Measurements from ENCODE around the gene SH2D2A.

SH2D2A gene

DNA sequence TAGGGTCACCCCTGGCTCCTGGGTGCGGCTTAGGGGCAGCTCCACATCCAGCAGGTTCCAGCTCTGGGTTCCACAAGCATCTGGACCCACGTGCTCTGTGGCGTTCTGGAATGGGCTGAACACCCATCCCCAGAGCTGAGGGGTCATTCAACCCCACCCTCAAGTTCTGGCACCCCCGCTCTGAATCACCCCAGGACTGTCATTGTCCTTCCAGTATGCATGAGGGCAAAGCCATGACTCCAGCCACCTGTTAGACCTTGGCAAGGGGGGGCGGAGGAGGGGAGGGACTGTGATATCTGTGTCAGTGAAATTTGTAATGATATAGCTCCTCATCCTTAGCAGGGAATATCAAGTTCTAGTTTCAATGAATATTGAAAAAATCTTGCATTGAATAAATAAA lies 30.0 kb upstream of the SH2D2A start:
- FAIRE-seq (no peak), DNase-seq (ENCODE audit: insufficient read length) (no peak)
- TF ChIP-seq TAF1 (IDR thresholded peaks at IDR 0.05; ENCODE audit: borderline replicate concordance, low read depth, low read length), result no peak
- no peak for TF ChIP-seq POLR2AphosphoS5 (IDR thresholded peaks at IDR 0.05; ENCODE audit: low read depth, low read length)
- no peak for TF ChIP-seq POLR2A (IDR thresholded peaks at IDR 0.05; ENCODE audit: low read depth, low read length)

DNA sequence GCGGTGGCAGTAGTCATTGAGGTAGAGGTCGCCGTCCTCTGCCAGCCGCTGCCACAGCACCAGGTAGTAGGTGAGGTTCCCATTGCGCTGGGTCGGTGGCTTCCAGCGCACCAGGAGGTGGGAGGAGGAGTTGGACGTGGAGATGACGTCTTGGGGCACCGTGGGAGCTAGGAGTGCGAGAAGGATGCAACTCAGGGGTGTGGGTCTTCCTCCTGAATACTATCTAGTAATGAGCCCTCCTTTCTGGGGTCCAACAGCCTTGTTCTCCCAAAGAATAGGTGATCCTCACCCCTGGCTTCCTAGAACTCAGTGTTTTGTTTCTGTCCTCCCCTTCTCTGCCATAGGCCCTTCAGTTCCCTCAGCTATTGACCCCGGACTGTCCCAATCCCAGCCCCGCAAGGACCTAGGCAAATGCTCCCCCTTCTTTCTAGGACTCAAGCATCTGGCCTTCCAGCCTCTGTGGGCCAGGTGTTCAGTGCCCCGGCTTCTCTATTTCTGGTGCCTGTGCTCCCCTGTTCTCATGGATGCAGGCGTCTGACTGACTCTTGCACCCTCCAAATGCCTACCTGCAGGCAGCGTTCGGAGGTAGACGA lies 29.4 kb upstream of the SH2D2A start:
- no peak for TF ChIP-seq POLR2A (IDR thresholded peaks at IDR 0.05; ENCODE audit: low read depth, low read length)
- no peak for TF ChIP-seq POLR2AphosphoS5 (IDR thresholded peaks at IDR 0.05; ENCODE audit: low read depth, low read length)
- TF ChIP-seq TAF1 (IDR thresholded peaks at IDR 0.05; ENCODE audit: borderline replicate concordance, low read depth, low read length), result no peak
- DNase-seq (ENCODE audit: insufficient read length) (no peak), FAIRE-seq (no peak)

DNA sequence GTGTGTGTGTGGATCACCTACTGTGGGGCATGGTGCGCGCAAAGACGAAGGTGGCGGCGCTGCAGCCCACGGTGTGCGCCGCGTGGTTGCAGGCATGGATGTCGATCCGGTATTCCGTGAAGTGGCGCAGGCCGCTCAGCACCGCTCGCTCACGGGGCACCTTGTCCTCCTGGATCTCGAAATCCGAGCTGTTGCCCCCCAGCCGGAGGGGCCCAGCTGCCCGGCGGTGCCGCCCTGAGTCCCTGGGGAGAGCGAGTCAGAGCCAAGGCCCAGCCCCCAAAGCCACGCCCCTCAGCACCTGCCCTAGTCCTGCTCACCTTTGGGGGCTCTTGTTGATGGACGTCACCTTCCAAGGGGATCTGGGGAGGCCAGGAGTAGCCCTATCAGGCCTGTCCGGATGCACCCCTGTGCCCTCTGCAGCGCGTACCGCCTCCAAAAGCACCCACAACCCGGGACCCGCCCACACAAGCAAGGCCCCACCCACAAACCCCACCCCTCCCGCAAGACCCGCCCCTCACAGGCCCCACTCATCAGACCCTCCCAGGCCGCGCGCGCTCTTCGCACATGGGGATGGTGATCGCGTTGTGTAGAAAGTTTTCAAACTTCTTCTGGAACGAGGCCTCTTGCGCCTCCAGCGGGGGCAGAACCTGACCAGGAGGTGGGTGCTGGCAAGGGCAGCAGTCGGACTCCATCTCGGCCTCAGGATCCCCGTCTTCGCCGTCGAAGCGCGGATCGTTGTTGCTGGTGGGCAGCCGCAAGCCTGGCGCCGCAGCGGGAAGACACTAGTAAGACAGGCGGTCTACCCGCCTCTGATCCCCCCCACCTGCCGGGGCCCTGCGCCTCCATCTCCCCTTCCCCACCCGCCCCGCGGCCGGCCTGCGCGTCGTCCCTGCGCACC lies 28.7 kb upstream of the SH2D2A start:
- TF ChIP-seq TAF1 (IDR thresholded peaks at IDR 0.05; ENCODE audit: borderline replicate concordance, low read depth, low read length) (no peak), POLR2A (IDR thresholded peaks at IDR 0.05; ENCODE audit: low read depth, low read length) (no peak), POLR2AphosphoS5 (IDR thresholded peaks at IDR 0.05; ENCODE audit: low read depth, low read length) (no peak)
- no peak for DNase-seq (ENCODE audit: insufficient read length)
- FAIRE-seq, result no peak

DNA sequence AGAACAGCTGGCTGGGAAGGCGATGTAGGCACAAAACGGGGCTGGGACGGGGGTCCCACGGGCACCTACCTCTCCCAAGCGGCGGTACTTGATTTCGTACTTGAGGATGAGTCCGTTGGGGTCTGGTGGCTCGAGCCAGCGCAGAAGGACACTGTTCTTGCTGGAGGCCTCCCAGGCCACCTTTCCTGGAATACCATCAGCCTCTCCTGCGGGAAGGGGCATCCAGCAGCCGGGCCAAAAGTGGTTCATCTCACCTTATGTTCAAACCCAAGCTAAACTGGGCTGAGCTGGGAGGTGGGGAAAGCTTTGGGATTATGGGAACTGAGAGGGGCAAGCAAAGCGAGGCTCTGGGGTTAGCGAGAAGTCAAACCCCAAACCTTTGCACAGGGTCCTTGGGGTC lies 28.0 kb upstream of the SH2D2A start:
- FAIRE-seq, result peak; percentile 9
- TF ChIP-seq POLR2AphosphoS5 (IDR thresholded peaks at IDR 0.05; ENCODE audit: low read depth, low read length) (no peak), TAF1 (IDR thresholded peaks at IDR 0.05; ENCODE audit: borderline replicate concordance, low read depth, low read length) (no peak), POLR2A (IDR thresholded peaks at IDR 0.05; ENCODE audit: low read depth, low read length) (no peak)
- DNase-seq (ENCODE audit: insufficient read length), result no peak

DNA sequence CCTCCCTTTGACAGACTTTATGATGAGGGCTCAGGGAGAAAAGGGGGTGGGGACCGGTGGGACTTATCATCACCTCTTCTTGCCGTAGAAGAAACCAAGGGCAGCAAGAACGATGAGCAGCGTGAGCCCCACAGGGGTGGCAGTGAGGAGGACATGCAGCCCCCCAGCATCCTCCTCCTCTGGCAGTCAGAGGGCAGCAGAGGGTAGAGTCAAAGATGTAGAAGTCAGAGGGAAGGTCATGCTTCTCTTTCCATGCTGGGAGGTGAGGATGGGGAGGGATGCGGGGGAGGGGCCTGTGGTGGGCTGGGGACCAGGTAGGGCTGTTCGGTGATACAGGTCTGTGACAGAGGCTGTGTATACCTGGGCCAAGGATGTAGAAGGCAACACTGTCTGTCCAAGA lies 27.5 kb upstream of the SH2D2A start:
- DNase-seq (ENCODE audit: insufficient read length), result no peak
- FAIRE-seq, result no peak
- TF ChIP-seq POLR2AphosphoS5 (IDR thresholded peaks at IDR 0.05; ENCODE audit: low read depth, low read length) (no peak), TAF1 (IDR thresholded peaks at IDR 0.05; ENCODE audit: borderline replicate concordance, low read depth, low read length) (no peak), POLR2A (IDR thresholded peaks at IDR 0.05; ENCODE audit: low read depth, low read length) (no peak)

DNA sequence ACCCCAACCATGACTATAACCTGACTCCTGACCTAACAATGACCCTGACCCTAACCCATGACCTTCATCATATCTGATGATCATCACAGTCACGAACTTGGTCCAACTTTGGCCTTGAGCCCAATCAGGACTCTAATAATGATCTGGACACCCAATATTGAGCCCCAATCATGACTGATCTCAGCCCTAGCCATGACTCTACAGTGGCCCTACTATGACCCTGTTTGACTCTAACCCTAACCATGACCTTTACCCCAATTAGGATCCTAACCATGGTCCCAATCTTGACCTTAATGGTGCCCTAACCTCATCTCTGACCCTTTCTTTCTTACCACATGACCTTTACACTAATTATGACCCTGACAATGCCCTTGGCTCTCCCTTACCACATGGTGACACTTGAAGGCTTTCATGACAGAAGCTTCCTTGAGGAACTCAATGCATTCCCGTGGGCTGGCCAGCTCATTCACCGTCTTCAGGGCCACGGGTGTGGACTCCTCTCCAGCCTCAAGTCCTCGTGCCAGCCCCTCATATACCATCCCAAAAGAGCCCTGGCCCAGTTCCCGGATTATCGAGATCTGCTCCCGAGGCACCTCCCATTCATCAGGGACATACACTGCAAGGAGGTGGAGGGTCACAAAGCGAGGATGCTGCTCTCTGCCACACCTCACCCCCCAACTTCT lies 26.1 kb upstream of the SH2D2A start:
- TF ChIP-seq TAF1 (IDR thresholded peaks at IDR 0.05; ENCODE audit: borderline replicate concordance, low read depth, low read length) (no peak), POLR2A (IDR thresholded peaks at IDR 0.05; ENCODE audit: low read depth, low read length) (no peak)
- no peak for FAIRE-seq

DNA sequence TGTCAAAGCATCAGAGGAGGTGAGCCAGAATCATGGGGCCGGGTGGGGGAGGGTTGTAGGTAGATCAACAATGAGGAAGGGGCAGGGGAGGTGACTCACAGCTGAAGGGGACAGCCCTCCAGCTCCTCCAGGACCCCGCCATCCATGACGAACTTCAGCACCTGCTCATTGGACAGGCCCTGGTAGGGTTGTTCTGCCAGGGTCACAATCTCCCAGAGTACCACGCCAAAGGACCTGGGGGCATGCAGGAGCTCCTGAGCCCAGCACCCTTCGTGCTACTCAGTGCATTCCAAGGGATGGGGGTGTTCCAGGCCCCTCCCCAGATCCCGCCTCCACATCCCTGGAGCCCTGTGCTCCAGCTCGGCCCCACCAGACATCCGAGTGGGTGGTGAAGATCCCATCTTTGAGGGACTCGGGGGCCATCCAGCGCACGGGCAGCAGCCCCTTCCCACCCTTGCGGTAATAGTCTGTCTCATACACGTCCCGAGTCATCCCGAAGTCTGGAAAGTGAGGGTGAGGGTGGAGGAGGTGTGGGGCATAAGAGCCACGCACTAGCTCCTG lies 24.7 kb upstream of the SH2D2A start:
- no peak for FAIRE-seq

More for the DNA sequence above, 26.1 kb upstream of the SH2D2A start:
- DNase-seq (ENCODE audit: insufficient read length), result no peak

DNA sequence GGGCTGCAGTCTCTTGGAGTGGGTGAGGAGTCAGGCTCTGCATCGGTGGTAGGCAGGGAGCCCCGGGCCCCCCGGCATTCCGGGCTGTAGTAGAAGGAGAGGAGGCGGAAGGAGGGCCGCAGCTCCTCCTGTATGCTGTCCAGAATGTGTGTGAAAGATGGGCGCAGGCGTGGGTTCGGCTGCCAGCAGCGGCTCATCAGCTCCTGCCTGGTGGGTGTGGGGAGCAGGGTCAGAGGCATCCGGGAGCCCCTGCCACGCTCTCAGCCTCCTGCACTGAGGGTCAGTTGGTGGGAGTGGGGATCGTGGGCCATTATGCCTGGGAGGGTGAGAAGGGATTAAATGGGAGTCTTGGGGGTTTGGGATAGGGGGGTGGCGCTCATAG lies 24.2 kb upstream of the SH2D2A start:
- DNase-seq (ENCODE audit: insufficient read length) (no peak), FAIRE-seq (no peak)
- TF ChIP-seq TAF1 (IDR thresholded peaks at IDR 0.05; ENCODE audit: borderline replicate concordance, low read depth, low read length) (no peak), POLR2A (IDR thresholded peaks at IDR 0.05; ENCODE audit: low read depth, low read length) (no peak), POLR2AphosphoS5 (IDR thresholded peaks at IDR 0.05; ENCODE audit: low read depth, low read length) (no peak)

More for the DNA sequence above, 24.7 kb upstream of the SH2D2A start:
- TF ChIP-seq TAF1 (IDR thresholded peaks at IDR 0.05; ENCODE audit: borderline replicate concordance, low read depth, low read length) (no peak), POLR2AphosphoS5 (IDR thresholded peaks at IDR 0.05; ENCODE audit: low read depth, low read length) (no peak), POLR2A (IDR thresholded peaks at IDR 0.05; ENCODE audit: low read depth, low read length) (no peak)
- no peak for DNase-seq (ENCODE audit: insufficient read length)

DNA sequence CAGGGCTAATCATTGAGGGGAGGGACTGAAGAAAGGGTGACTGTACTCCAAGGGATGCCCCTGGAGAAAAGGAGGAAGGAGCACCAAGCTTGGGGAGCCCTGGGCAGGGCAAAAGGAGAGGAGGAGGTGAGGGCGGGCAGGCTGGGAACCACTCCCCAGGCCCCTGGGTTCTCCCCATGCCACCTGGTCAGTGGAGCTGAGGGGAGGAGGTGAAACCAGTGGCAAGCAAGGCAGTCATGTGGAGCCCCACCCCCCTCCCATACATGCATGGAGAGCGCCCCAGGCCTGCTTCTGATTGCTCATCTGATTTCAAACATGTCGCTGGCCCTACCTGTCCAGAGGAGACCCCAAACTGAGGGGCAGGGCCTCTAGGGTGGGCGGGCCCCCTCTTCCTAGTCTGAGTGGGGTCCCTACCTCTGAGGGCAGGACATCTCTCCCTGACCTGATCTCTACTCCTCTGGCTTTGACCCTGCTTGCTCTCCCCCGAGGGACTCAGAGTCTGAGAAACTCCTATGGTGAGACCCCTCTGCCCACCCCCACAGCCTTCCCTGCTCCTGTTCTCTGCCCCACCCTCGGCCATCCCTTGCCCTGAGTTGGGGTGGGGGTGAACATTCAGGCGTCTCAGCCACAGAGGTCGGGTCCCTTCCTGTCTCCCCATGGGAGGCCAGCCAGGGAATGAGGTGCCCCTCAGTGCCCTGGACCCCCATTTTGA lies 23.7 kb upstream of the SH2D2A start:
- no peak for FAIRE-seq
- DNase-seq (ENCODE audit: insufficient read length), result no peak
- TF ChIP-seq POLR2AphosphoS5 (IDR thresholded peaks at IDR 0.05; ENCODE audit: low read depth, low read length), result no peak
- TF ChIP-seq TAF1 (IDR thresholded peaks at IDR 0.05; ENCODE audit: borderline replicate concordance, low read depth, low read length), result no peak
- TF ChIP-seq POLR2A (IDR thresholded peaks at IDR 0.05; ENCODE audit: low read depth, low read length), result no peak

DNA sequence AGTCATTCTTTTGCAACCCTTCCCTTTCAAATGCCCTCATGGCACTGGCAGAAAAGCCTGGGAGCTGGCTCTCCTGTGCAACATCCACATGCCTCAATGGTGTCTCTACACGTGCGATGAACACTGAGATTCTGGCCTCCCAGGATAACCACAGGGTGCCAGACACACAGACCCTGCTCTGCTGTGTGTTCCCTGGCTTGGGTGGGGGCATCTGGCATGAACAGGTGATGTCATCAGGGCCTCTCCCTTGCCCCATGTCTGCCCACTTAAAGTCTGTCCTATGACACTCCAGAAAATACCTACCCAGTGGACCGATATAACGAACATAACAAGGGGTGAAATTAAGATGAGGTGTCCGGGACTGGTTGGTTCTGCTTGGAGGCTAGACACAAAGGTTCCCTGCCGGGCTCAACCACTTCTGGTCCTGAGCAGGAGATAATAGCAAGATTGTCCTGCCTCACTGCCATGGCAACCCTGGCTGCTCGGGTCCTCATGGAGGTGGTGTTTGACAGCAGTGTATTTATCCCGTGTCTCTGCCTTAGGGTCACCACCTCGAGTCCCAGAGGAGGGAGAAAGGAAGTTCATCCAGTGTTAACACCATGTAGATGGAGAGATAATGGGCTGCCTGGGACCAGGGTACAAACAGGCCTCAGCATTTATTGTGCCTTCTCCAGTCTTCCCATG lies 22.9 kb upstream of the SH2D2A start:
- no peak for TF ChIP-seq POLR2AphosphoS5 (IDR thresholded peaks at IDR 0.05; ENCODE audit: low read depth, low read length)
- no peak for TF ChIP-seq POLR2A (IDR thresholded peaks at IDR 0.05; ENCODE audit: low read depth, low read length)
- no peak for TF ChIP-seq TAF1 (IDR thresholded peaks at IDR 0.05; ENCODE audit: borderline replicate concordance, low read depth, low read length)
- FAIRE-seq (no peak), DNase-seq (ENCODE audit: insufficient read length) (no peak)
